Inflammatory macrophage (primary cell): Measurements from ENCODE around the gene MAP3K12.
"Not testable (repeated sequence)": the region's sequence is repeated elsewhere in the genome, so short reads cannot be mapped to it uniquely, and the experiment has no call there.

ENCODE experiments used
- DNase-seq, 2 donors: peaks; one replicate each; pipeline ENCODE4 v3.0.0-alpha.2; 2020 to 2022
- total RNA-seq, 18 experiments: gene quantifications; one replicate each; lab custom pipeline; 2026; ENCODE audit warnings: mixed read lengths in 6 of 18, inconsistent platforms in 2 of 18; lab: John Stamatoyannopoulos, UW

Gene MAP3K12, protein sequence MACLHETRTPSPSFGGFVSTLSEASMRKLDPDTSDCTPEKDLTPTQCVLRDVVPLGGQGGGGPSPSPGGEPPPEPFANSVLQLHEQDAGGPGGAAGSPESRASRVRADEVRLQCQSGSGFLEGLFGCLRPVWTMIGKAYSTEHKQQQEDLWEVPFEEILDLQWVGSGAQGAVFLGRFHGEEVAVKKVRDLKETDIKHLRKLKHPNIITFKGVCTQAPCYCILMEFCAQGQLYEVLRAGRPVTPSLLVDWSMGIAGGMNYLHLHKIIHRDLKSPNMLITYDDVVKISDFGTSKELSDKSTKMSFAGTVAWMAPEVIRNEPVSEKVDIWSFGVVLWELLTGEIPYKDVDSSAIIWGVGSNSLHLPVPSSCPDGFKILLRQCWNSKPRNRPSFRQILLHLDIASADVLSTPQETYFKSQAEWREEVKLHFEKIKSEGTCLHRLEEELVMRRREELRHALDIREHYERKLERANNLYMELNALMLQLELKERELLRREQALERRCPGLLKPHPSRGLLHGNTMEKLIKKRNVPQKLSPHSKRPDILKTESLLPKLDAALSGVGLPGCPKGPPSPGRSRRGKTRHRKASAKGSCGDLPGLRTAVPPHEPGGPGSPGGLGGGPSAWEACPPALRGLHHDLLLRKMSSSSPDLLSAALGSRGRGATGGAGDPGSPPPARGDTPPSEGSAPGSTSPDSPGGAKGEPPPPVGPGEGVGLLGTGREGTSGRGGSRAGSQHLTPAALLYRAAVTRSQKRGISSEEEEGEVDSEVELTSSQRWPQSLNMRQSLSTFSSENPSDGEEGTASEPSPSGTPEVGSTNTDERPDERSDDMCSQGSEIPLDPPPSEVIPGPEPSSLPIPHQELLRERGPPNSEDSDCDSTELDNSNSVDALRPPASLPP
- total RNA-seq, result 0.52 to 17.9 (median 7.7) reads per million in 18 experiments

DNA sequence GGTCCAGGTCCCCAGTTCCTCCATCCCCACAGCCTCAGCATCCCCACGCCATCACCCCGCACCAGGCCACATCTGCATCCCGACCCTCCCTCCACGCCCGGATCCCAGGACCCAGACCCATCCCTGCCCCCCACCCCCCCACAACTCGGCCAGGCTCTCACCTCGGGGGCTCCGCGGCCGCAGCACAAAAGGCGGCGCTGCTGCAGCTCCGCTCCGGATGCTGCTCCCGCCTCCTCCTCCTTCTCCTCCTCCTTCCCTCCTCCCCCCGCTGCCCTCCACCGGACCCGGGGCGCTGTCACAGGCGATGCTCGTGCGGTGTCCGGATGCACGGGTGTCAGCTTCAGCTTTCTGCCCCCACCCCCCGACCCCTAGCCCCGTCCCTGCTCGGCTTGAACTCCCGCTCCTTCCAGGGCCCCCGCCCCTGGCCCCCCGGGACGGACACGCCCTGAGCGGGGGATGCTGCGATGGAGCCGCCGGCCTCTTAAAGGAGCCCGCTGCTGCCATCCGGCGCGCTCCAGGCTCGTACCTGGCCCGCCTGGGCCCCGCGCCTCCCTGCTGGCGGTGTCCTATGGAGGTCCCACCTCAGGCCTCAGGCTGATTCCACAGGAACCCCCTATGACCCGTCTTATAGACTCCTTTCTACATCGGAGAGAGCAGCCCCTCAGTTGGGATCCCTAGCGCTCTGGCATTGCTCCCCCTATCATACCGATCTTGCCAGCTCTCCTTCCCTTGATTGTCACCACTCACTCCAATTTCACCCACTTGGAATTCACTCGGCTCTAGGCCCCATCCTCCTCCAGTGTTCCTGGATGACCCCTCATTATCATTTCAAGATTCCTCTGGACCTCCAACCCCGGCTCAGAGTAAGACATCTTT is at the start of gene MAP3K12:
TSS of gene MAP3K12 (minus strand) at position 193 of the 876 bp plus-strand sequence. CDS start 12,067 bp downstream, outside the sequence.
- DNase-seq, result peak; percentile 30 to 40

DNA sequence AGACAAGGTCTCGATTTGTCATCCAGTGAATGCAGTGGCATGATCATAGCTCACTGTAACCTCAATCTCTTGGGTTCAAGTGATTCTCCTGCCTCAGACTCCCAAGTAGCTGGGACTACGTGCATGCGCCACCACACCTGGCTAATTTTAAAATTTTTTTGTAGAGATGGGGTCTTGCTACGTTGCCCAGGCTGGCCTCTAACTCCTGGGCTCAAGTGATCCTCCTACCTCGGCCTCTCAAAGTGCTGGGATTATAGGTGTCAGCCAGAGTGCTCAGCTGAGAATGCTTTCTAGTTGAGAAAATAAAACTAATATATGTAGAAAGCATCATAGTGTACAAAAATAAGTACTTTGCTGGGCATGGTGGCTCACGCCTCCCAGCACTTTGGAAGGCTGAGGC is 49.1 kb upstream of the MAP3K12 start:
- DNase-seq, result not testable (repeated sequence)

DNA sequence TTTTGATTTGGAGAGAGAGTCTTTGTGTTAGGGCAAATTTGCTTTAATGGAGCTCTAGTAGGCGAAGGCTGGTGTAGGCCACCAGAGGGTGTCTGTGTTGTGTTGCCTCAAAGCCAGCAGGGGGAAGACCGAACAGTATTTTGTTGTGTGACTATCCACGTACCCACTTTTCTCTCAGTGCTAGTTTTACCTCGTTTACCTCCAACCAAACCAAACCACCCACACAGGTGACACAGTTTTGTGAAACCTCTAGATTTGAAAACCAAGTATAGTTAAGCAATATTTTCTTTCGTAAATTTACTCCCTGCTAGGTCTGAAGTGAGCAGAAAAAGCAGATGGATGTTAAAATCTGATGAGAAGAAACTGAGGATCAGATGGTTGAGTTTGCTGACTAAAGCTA is 44.3 kb upstream of the MAP3K12 start:
- peak; percentile 53 to 63 for DNase-seq

DNA sequence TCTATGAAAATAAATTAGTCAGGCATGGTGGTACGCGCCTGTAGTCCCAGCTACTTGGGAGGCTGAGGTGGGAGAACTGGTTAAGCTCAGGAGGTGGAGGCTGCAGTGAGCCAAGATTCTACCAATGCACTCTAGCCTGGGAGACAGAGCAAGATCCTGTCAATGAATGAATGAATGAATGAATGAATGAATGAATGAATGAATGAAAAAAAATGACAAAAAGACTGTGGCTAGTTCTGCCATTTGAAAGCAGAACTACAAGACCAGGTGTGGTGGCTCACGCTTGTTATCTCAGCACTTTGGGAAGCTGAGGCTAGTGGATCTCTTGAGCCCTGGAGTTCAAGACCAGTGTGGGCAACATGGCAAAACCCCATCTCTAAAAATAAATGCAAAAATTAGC is 40.3 kb upstream of the MAP3K12 start:
- no peak for DNase-seq

DNA sequence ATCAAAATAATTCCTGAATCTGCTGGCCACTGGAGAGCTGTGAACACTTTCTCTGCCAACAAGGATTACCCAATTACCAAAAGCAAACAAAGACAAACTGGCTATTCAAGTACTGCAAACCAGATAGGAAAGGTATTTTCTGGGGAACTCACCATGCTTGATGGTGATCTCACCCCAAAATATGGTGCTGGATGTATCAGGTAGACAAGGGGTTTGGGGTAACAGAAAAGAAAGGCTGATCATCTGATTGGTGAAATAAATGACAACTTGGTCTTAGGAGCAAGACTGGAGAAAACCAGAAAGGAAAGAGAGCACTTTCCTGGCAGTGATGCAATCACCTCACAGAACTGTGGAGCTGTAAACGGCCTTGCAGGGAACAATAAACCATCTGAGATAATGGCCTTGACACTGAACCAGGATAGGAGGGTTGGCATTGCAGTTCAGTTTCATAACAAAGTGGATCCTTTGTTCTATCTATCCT is 39.0 kb upstream of the MAP3K12 start:
- DNase-seq, result no peak

DNA sequence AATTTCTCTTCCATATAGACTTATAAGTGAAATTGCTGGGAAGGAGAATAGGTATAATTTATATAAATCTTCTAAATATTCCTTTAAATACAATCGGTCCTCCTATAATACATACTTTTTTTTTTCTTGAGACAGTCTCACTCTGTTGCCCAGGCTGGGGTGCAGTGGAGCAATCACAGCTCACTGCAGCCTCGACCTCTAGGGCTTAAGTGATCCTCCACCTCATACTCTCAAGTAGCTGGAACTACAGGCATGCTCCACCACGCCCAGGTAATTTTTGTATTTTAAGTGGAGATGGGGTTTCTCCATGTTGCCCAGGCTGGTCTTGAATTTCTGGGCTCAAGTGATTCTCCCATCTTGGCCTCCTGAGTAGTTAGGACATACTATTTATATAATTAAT is 37.7 kb upstream of the MAP3K12 start:
- DNase-seq, result no peak

DNA sequence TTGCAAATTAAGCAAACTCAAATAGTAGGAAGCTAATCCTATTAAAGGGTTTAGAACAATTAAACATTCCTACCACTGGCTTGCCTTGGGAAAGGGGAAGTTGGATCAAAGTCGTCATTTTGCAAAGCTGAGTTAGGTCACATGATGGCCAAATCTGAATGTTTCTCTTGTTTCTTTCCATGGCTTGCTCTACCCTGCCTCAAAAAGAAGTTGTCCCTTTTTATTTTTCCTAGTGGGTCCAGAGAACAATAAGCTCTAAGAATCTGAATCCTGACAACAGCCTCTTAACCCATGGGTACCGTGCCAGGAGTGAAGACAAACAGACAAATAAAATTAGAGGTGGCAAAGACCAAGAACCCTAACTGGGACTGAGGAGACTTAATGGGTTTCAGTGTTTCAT is 34.2 kb upstream of the MAP3K12 start:
- peak; percentile 49 to 54 for DNase-seq

DNA sequence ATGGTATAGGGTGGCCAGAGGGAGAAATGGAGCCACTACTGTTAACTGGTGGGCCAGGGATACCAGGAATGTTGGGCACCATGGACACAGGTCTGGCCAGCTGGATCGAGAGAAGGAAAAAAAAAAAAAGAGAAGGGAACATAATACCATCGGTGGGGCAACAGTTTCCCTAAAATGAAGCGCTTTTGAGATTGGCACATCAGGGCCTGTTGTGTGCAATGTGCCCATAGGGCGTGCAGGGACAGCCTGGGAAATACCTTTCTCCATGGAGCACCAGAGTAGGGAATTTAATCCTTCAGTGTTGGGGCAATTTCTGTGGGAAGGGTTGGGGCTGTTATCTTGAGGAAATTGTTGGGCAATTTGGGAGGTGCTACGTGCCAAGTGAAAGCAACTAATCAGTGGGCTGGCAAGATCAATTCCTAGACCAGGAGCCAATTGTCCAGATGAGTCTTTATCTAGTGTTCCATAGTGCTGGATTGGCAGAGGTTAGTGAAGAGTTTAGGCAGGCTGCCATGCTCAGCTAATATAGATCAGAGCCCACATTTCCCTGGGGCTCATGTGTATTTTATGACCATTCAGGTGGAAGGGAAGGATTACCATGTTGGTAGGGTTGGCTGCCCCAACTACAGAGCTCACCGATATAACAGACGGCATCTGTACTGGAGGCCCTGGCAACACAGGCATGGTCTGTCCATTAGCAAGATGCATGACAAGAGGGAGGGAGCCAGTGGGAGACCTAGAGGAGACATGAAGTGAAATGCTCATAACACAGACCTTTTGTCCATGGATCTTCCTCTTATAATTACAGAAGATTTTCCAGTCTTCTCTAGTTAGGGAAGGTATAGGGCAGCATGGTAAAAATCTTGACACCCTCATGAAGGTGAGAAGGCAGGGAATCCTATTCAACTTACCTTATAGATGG is 33.5 kb upstream of the MAP3K12 start:
- DNase-seq, result peak; percentile 7 to 53

DNA sequence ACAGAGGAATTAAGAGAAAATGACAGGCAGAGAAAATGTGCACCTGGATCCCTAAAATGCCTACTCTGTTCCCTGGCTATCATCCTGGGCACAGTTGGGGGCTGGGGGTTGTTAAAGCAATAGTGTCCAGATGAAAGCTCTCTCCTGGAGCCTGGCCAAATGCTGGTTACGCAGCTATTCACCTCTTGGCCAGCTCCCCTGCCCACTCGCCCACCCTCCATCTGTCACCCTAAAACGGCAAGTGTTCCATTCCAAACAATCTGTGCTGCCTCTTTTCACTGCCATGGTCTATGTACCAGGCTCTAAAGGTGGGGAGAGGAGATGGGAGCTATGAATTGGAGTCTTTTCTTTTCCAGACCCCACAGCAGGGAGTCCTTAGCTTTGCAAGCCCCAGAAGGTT is 32.8 kb upstream of the MAP3K12 start:
- no peak for DNase-seq

DNA sequence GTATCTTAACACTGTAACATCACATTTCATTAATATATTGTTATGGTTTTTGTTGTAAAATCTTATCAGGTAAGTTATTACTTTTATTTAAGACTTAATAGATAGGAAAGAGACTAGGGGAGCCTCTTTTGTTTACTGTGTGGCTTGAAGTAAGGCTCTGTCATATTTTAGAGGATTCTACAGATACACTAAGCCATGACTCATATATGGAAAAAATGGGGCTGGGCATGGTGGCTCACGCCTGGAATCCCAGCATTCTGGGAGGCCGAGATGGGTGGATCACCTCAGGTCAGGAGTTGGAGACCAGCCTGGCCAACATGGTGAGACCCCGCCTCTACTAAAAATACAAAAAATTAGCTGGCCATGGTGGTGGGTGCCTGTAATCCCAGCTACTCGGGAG is 31.7 kb upstream of the MAP3K12 start:
- DNase-seq, result no peak

DNA sequence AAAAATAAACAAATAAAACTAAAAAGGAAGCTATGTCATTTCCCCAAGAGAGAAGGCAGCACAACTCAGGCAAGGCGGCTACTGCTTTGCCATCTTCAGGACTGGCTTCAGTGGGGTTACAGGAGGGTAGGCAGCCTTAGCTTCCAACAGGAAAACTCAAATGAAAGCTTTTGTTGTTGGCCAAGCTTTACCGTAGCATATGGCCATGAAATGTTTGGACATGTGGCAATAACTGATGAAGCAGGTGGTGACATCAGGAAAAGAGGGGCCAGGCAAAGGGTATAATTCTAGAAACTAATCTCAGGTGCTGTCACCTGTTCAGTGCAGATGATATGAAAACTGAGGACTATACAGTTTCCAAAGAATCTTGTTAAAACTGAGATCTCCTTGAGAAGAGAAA is 30.8 kb upstream of the MAP3K12 start:
- DNase-seq, result no peak

DNA sequence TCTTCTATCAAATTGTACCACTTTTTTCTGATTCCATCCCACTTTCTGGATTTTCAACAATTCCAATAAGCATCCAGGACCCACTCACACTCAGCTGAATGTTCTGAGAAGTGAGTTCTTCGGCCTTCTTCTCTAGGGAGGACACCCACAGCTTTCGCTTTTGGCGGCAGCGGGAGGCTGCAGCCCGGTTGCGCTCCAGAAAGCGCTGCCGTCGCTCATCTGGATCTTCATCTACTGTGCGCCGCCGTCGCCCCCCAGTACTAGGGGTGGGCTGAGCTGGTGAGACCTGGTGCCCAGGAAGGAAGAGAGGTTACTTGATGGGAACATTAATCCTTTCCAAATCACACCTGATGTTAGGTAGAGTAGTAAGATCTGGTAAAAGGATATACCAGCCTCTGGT is 25.2 kb upstream of the MAP3K12 start:
- no peak for DNase-seq

DNA sequence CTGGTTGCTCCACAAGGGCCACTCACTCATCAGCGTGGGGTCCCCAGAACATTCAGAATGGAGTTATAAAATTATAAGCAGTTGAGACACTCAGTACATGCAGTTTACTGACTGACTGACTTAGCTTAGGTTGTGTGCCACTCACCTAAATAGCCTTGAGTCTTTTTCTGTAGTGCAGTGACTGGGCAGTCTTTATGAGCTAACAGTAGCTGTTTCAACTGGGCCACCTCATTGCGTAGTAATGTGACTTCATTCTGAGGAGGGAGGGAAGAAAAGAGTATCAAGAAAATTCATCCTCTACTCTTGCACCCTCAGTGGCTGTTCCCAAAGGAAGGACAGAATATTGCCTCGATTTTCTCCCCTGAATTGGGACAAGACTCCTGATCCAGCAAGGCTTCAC is 23.9 kb upstream of the MAP3K12 start:
- DNase-seq, result no peak

DNA sequence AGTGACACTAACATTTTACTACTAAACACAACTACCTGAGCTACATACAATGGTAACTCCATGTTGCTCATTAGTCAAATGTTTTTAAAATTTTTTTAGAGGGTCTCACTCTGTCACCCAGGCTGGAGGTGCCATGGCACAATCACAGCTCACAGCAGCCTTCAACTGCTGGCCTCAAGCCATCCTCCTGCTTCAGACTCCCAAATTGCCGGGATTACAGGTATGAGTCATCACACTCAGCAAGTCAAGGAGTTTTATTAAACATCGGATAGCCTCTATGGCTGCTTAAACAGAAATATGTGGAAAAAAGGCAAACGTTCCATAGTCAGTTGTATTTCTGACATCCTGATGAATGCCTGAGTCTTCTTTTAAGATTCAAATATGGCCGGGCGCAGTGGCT is 19.1 kb upstream of the MAP3K12 start:
- no peak for DNase-seq

DNA sequence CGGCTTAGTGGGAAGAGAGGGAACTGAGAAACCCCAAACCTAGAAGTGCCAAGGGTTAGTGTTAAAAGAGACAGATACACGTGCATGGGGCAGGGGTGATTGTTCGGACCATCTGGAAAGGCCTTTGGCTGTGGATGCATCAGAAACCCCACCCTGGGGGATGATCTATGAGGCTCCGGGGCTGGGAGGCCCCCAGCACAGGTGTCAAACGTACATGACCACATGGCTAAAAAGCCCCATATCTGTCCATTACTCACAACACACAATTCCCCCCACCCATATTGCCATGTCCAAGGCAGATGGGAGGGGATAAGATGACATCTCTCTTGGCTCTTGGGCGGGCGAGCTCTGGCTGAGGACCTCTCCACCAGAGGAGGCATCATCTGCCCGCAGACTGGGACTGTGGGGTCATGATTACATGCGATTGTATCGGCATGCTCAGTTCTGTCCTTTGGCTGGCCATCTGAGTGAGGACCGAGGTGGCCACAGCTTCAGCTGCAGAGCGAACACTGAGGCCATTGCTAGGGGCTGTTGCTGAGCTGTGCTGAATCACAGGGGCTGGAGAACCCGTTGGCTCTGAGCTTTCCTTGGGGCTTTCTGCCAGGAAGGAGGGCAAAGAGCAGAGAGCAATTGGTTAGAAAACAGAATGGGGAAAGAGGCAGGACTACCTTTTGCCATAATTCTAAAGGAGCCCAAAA is 17.6 kb upstream of the MAP3K12 start:
- DNase-seq, result no peak

DNA sequence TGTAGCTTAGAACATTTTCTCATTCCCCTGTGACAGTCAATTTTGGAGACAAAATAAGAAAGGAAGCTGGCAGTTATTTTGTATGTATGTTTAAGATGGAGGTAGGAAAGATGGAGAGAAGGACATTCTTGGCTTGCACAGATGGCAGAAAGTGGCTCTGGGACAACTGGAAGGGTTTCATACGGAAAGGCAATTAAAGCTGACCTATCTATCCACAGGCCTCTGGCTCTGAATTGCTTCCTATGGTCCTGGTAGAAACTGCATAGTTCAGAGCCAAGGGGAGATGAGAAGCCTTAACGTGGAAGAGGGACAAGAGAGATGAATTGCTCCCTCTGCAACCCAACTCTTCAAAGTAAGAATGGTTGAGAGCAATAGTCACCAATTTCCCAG is 16.0 kb upstream of the MAP3K12 start:
- DNase-seq, result no peak

DNA sequence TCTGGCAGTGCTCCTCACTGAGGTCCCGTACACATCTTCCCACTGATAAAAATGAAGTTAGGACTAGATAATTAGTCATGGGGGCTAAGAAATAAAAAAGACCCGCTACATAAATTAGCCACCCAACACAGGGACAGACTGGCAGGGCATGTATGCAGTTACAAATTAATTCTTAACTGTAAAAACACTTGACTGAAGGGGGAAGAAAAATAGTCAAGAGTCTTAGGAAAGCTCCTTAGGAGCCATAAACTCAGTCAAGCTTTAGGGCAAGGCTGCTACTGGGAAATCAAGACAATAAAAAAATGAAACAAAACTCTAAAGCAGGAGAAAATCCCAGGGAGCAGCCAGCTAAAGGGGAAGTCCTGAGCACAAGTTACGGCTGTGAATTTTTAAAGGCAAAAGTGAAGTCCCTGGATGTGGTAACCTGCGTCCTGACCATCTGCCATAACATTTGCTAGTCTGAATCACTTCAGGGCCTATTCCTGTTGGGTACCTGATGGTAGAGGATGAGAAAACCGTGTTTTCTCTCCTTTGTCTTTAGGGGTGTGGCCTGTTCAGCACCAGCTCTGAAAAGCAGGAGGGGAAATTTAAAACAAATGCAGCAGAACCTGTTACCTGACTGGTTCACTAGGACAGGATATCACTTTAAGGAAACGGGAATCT is 15.5 kb upstream of the MAP3K12 start:
- DNase-seq, result no peak

DNA sequence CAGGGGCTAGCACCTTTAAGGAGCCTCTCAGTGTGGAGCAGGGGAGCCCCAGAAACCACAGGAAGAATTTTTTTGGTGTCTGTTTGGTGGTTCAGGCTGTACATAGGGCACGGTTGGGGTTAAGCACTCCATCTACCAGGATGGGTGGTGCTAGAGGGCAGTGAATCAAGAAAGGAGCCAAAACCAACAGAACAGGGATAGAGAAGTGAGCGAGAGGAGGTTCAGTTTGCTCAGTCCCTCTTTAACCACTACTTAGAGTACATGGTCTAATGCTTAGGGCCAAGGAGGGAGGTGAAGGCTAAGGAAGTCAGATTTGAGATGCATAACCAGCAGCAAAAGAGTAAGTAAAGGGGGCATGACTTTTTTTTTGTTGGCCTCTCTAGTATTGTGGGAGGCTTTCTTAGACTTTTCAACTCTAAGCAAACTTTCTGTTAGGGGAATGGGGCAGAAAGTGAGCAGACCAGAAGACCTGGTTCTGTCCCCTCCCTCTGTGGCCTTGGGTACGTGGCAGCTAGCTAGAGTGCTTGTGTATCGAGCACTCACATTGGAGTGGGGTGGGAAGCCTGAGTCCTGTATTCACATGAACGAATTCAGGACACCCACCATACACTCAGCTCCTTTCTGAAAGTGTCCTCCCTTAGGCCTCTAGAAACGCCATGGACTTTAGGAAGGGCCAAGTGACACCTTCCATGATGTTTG is 14.6 kb upstream of the MAP3K12 start:
- no peak for DNase-seq

DNA sequence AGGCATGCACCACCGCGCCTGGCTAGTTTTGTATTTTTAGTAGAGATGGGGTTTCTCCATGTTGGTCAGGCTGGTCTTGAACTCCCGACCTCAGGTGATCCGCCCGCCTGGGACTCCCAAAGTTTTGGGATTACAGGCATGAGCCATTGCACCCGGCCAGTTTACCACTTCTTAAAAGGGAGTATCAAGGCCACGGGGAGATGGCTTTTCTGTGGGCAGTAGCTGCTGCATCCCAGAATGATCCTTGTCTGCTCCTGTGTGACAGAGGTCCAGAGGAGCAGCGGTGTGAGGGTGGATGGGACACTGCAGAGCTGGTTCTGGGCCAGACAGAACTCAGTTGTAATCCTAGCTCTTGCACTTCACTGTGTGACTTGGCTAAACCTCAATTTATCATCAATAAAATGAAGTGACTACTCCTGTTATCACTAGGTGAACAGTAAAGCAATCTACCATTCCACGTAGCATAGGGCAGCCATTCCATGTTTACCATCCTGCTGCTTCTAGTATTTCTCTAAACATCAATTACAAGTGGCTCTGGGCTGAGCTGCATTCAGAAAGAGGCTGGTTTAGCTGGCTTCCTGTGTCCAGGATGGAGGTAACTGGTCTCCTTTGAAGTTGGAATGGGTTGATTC is 11.0 kb upstream of the MAP3K12 start:
- DNase-seq, result no peak
